A673 (cell line): Measurements from ENCODE around the gene ASIC2. TPM values are rescaled to one million over a fixed set of nuclear protein-coding genes. Genes with fewer than 3 reads are reported as not detected.

Experiments
- BruUV-seq: library from RNA; stranded (reverse); fragments of 400-500 nt; replicated peaks from 2 replicates; lab custom pipeline; 2021; lab: Mats Ljungman, UMichigan
- CTCF ChIA-PET: fragments of 300-600 bp; sonication (Branson Sonifier 250); formaldehyde crosslinking; loops from one replicate; lab custom pipeline; 2022; ENCODE audit warnings: antibody characterized with exemption; lab: Charles Lee
- POLR2A ChIA-PET: fragments of 300-600 bp; sonication (Branson Sonifier 250); formaldehyde crosslinking; loops from one replicate; lab custom pipeline; 2022; ENCODE audit warnings: antibody characterized with exemption; ENCODE audit not compliant: low non-redundant PET; lab: Charles Lee
- DNase-seq: peaks from one replicate; pipeline ENCODE4 v3.0.0-alpha.2; 2015; ENCODE audit warnings: low spot score
- H3K27ac ChIP-seq: fragments of 200-600 bp; sonication (generic); 2 replicates; pipeline ENCODE4 v1.5.1; 2016; ENCODE audit warnings: mixed run types, low read depth, mild to moderate bottlenecking, mixed read lengths, antibody characterized with exemption, low read length; ENCODE audit not compliant: poor library complexity, severe bottlenecking
- H3K27me3 ChIP-seq: fragments of 200-600 bp; sonication (generic); replicated peaks from 2 replicates; pipeline ENCODE4 v1.6.1; 2017; ENCODE audit warnings: mixed run types, low read depth, mild to moderate bottlenecking, mixed read lengths, antibody characterized with exemption, low read length; ENCODE audit not compliant: insufficient read depth, poor library complexity
- H3K36me3 ChIP-seq: fragments of 200-600 bp; sonication (generic); 2 replicates; pipeline ENCODE4 v1.6.1; 2016; ENCODE audit warnings: mixed run types, mild to moderate bottlenecking, mixed read lengths, antibody characterized with exemption, low read length; ENCODE audit not compliant: insufficient read depth, poor library complexity, severe bottlenecking
- H3K4me1 ChIP-seq: fragments of 200-600 bp; sonication (generic); 2 replicates; pipeline ENCODE4 v1.6.1; 2017; ENCODE audit warnings: mixed run types, mild to moderate bottlenecking, mixed read lengths, antibody characterized with exemption, low read length; ENCODE audit not compliant: insufficient read depth, poor library complexity, severe bottlenecking
- H3K4me3 ChIP-seq: fragments of 200-600 bp; sonication (generic); 2 replicates; pipeline ENCODE4 v1.5.1; 2016; ENCODE audit warnings: low read depth, mixed run types, mild to moderate bottlenecking, mixed read lengths, low read length; ENCODE audit not compliant: poor library complexity, severe bottlenecking
- H3K9me3 ChIP-seq: fragments of 200-600 bp; sonication (generic); 2 replicates; pipeline ENCODE4 v1.6.1; 2016; ENCODE audit warnings: mixed run types, low read depth, mild to moderate bottlenecking, mixed read lengths, antibody characterized with exemption, low read length; ENCODE audit not compliant: poor library complexity, severe bottlenecking
- EZH2 ChIP-seq: fragments of 200-600 bp; sonication (generic); IDR thresholded peaks from 2 replicates; pipeline ENCODE4 v1.6.1; 2017; ENCODE audit warnings: borderline replicate concordance, low read depth, mild to moderate bottlenecking, mixed read lengths, antibody characterized with exemption, low read length; ENCODE audit not compliant: poor library complexity, severe bottlenecking
- intact Hi-C: fragments of 100-400 bp; cut with micrococcal nuclease; formaldehyde crosslinking; loops from one replicate; pipeline ENCODE4 v1.10.0; 2022; ENCODE audit not compliant: unreplicated experiment
- total RNA-seq: library from RNA; stranded (reverse); gene quantifications from 2 replicates; pipeline ENCODE4 v1.2.3, GENCODE V29; 2021
- TF ChIP-seq, protein P1 (sequence below): fragments of 300-800, 200-600 bp; sonication (generic); conservative IDR thresholded peaks from 2 replicates; pipeline ENCODE4 v1.5.1; 2017; ENCODE audit warnings: low read depth, mild to moderate bottlenecking, antibody characterized with exemption, low read length, moderate library complexity, mixed read lengths

The ASIC2 gene
- total RNA-seq, 1 experiment from 2014 or later, result 8.6 TPM

DNA sequence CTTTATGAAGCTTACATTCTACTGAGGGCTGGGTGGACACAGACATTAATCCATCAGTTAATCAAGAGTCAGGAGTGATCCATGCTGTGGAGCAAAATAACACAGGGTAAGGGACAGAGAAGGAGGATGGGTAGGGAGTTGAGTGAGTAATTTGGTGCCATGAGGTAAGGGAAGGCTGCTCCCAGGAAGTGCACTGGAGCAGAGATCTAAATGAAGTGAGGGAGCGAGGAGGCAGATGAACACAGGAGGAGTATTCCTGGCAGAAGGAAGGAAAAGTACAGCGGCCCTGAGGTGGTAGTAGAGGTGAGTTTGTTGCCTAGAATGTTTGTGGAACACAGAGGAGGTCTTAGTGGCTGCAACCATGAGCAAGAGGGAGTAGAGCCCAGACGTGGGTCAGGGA lies 34.8 kb downstream of the ASIC2 start:
- POLR2A ChIA-PET, result no interaction called here
- no TSS peak for BruUV-seq
- CTCF ChIA-PET, result no interaction called here

DNA sequence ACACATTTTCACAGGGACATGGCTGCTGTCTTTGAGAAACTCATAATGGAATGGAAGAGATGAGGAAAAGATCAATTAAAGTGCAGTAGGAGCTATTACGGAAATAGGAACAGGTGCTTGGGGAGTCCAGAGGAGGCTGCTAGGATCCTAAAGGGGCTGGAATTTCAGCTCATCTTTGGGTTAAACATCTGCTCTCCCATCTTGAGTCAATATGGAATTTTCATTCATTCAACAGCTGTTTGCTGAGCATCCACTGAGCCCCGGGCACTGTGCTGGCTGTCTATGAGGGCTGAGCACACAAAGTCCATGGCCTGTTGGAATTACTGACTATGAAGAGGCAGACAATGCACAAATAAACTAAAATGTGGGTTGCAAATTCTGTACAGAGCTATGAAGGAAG lies 47.9 kb downstream of the ASIC2 start:
- CTCF ChIA-PET, result no interaction called here
- intact Hi-C loops, result no loop called here
- no peaks in the 10 kb centered on the region for H3K9me3 ChIP-seq
- H3K4me3 ChIP-seq, result no peak overlapping the region
- POLR2A ChIA-PET, result no interaction called here
- H3K27me3 ChIP-seq, result no peaks in the 10 kb centered on the region
- no peaks in the 10 kb centered on the region for H3K4me1 ChIP-seq
- no peak for TF ChIP-seq EZH2
- TF ChIP-seq, protein P1, sequence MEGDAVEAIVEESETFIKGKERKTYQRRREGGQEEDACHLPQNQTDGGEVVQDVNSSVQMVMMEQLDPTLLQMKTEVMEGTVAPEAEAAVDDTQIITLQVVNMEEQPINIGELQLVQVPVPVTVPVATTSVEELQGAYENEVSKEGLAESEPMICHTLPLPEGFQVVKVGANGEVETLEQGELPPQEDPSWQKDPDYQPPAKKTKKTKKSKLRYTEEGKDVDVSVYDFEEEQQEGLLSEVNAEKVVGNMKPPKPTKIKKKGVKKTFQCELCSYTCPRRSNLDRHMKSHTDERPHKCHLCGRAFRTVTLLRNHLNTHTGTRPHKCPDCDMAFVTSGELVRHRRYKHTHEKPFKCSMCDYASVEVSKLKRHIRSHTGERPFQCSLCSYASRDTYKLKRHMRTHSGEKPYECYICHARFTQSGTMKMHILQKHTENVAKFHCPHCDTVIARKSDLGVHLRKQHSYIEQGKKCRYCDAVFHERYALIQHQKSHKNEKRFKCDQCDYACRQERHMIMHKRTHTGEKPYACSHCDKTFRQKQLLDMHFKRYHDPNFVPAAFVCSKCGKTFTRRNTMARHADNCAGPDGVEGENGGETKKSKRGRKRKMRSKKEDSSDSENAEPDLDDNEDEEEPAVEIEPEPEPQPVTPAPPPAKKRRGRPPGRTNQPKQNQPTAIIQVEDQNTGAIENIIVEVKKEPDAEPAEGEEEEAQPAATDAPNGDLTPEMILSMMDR, result no peak
- DNase-seq, result no peak
- BruUV-seq, result no TSS peak
- H3K27ac ChIP-seq, result no peak overlapping the region
- no peaks in the 10 kb centered on the region for H3K36me3 ChIP-seq

More for the DNA sequence above, 34.8 kb downstream of the ASIC2 start:
- Histone ChIP-seq H3K27me3 (no peaks in the 10 kb centered on the region), H3K9me3 (no peaks in the 10 kb centered on the region), H3K4me3 (no peak overlapping the region), H3K36me3 (no peaks in the 10 kb centered on the region), H3K4me1 (peaks cover 2% of the 10 kb centered on the region), H3K27ac (no peak overlapping the region)
- no peak for TF ChIP-seq EZH2
- TF ChIP-seq, protein P1, result no peak
- no peak for DNase-seq
- intact Hi-C loops, result no loop called here

DNA sequence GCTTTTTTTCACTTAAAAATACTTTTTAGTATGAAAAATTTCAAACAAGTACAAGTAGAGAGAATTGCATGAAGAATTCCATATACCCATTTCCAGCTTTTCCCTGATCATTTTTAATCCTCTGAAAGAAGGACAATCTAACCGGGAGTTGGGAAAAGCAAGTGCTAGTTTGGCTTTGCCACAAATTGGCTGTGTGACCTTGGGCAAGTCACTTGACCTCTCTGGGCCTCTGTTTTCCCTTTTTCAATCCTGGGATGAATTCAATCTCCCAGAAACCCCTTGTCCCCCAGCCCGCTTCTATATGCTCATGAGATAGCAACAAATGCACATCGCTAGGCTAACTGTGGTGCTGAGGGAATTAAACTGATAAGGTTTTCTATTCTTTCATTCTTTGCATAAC lies 49.4 kb downstream of the ASIC2 start:
- H3K27ac ChIP-seq, result no peak overlapping the region
- ChIA-PET CTCF (no interaction called here), POLR2A (no interaction called here)
- no peaks in the 10 kb centered on the region for H3K4me1 ChIP-seq
- no peaks in the 10 kb centered on the region for H3K27me3 ChIP-seq
- no peaks in the 10 kb centered on the region for H3K9me3 ChIP-seq
- intact Hi-C loops, result no loop called here
- no peak for DNase-seq
- H3K36me3 ChIP-seq, result no peaks in the 10 kb centered on the region
- TF ChIP-seq EZH2, result no peak
- H3K4me3 ChIP-seq, result no peak overlapping the region
- no TSS peak for BruUV-seq
